Measurements from ENCODE around the gene STXBP6.

The STXBP6 gene

DNA sequence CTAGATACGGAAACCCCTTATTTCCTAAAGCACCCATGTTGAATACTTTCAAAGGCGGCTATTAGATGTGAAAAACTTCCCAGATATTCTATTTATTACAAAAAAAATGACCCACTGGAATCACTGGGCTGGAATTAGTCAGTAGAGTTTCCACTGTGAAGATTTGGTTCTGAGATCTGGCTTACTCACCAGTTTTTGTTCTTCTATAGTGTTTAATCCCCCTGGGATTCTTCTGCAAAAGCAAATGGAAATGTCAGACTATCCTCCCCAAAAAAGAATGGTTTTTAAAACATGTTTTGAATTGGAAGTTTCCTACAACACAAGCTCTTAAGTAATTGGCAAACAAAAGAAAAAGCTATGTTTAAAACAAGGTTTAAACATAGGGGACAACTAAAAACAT is 166.4 kb downstream of the STXBP6 start:
- Histone ChIP-seq H3K4me3 (replicated peaks; ENCODE audit: insufficient read depth, low read length) (no peak overlapping the region), H3K27ac (replicated peaks) (no peak overlapping the region), H3K27me3 (ENCODE audit: insufficient read depth, poor library complexity, severe bottlenecking) (peaks cover 4% of the 10 kb centered on the region)
- no peak for DNase-seq (ENCODE audit: low read depth in 1 of 2, low spot score in 1 of 2)
- TF ChIP-seq CTCF (IDR thresholded peaks at IDR 0.05; ENCODE audit: insufficient read depth, low read length), result no peak
- no peak for TF ChIP-seq POLR2AphosphoS5 (IDR thresholded peaks at IDR 0.05; ENCODE audit: low read depth)
- no peak for TF ChIP-seq SPI1 (IDR thresholded peaks at IDR 0.05; ENCODE audit: borderline replicate concordance, low read depth)
- TF ChIP-seq, protein P1, sequence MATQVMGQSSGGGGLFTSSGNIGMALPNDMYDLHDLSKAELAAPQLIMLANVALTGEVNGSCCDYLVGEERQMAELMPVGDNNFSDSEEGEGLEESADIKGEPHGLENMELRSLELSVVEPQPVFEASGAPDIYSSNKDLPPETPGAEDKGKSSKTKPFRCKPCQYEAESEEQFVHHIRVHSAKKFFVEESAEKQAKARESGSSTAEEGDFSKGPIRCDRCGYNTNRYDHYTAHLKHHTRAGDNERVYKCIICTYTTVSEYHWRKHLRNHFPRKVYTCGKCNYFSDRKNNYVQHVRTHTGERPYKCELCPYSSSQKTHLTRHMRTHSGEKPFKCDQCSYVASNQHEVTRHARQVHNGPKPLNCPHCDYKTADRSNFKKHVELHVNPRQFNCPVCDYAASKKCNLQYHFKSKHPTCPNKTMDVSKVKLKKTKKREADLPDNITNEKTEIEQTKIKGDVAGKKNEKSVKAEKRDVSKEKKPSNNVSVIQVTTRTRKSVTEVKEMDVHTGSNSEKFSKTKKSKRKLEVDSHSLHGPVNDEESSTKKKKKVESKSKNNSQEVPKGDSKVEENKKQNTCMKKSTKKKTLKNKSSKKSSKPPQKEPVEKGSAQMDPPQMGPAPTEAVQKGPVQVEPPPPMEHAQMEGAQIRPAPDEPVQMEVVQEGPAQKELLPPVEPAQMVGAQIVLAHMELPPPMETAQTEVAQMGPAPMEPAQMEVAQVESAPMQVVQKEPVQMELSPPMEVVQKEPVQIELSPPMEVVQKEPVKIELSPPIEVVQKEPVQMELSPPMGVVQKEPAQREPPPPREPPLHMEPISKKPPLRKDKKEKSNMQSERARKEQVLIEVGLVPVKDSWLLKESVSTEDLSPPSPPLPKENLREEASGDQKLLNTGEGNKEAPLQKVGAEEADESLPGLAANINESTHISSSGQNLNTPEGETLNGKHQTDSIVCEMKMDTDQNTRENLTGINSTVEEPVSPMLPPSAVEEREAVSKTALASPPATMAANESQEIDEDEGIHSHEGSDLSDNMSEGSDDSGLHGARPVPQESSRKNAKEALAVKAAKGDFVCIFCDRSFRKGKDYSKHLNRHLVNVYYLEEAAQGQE (IDR thresholded peaks at IDR 0.05; ENCODE audit: insufficient replicate concordance, low read depth), result no peak
- no peak for TF ChIP-seq GABPA (IDR thresholded peaks at IDR 0.05; ENCODE audit: low read depth)

DNA sequence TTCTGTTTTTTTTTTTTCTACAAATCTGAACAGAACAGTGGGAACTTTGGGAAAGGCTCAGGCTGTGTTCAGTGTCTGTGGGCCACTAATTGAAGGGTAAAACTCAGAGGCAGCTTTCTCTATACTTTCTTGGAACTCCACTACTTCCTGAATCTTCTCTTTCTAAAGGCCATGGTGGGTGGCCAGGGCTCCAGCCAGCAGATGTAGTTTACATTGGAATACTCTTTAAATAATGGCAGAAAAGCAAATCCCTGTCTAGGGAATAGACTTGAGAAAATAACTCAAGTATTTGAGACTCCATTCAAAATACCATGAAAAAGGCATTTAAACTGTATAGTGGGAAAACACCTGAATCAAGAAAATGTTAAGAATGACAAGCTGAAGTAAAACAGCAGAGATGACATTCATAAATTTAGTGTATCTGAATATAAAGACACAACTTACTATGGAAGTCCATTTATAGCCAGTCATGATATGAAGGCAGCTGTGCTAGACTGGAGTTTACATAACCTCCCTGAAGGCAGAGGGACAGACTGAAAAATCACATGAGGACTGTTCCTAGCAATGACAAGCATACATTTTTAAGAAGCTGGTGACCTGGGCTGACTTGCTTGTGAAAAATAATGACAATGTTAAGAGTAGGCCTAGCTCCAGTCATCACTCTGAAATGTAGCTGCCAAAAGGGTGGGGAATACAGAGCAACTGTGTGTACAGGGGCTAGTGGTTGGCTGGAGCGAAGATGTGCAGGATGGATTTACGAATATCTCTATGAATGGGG is 168.6 kb downstream of the STXBP6 start:
- TF ChIP-seq SPI1 (IDR thresholded peaks at IDR 0.05; ENCODE audit: borderline replicate concordance, low read depth) (no peak), POLR2AphosphoS5 (IDR thresholded peaks at IDR 0.05; ENCODE audit: low read depth) (no peak)
- H3K27ac ChIP-seq (replicated peaks), result no peak overlapping the region

GRCh38 chr14:24880689-24881088 is 169.3 kb downstream of the STXBP6 start:
- TF ChIP-seq, protein P1 (IDR thresholded peaks at IDR 0.05; ENCODE audit: insufficient replicate concordance, low read depth), result no peak
- TF ChIP-seq CTCF (IDR thresholded peaks at IDR 0.05; ENCODE audit: insufficient read depth, low read length), result no peak
- no peak for TF ChIP-seq POLR2AphosphoS5 (IDR thresholded peaks at IDR 0.05; ENCODE audit: low read depth)
- Histone ChIP-seq H3K27ac (replicated peaks) (no peak overlapping the region), H3K4me3 (replicated peaks; ENCODE audit: insufficient read depth, low read length) (no peak overlapping the region), H3K27me3 (ENCODE audit: insufficient read depth, poor library complexity, severe bottlenecking) (no peaks in the 10 kb centered on the region)
- DNase-seq (ENCODE audit: low read depth in 1 of 2, low spot score in 1 of 2), result no peak

More for the DNA sequence above, 168.6 kb downstream of the STXBP6 start:
- Histone ChIP-seq H3K4me3 (replicated peaks; ENCODE audit: insufficient read depth, low read length) (no peak overlapping the region), H3K27me3 (ENCODE audit: insufficient read depth, poor library complexity, severe bottlenecking) (peaks cover under 1% of the 10 kb centered on the region)
- DNase-seq (ENCODE audit: low read depth in 1 of 2, low spot score in 1 of 2), result no peak

DNA sequence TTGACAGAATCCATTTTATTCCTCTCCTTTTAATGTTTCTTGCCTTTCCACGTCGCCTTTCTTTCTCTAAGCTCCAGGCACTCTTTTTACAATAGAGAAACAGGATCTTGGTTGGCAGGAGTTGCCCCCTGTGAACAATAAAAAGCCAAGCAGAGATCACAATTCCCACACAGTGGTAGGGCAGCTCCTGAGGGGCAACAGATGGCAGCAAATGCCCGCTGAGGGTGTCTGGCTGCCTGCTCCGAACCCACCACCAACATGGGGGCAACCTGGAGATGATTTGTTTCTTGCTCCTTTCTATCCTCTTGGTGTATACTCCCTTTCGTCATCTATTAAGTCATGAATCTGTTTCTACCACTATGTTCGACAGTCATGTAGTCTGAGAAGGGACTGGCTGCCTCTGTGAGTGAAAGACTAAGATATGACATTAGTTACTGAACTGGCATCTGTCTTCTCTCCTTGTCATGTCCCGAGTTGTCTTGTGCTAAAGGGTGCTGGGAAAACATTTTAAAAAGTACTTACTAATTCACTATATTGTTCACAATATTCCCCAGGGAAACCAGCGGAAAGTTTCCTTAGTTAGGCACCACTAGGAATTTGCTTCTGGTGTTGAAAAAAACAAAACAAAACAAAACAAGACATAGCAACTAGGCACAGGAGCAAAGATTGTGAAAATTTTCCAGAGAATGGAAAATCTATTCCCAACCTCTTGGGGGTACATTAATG is 170.1 kb downstream of the STXBP6 start:
- no peaks in the 10 kb centered on the region for H3K27me3 ChIP-seq (ENCODE audit: insufficient read depth, poor library complexity, severe bottlenecking)
- TF ChIP-seq GABPA (IDR thresholded peaks at IDR 0.05; ENCODE audit: low read depth), result no peak
- TF ChIP-seq, protein P1 (IDR thresholded peaks at IDR 0.05; ENCODE audit: insufficient replicate concordance, low read depth), result no peak
- TF ChIP-seq CTCF (IDR thresholded peaks at IDR 0.05; ENCODE audit: insufficient read depth, low read length), result no peak
- TF ChIP-seq SPI1 (IDR thresholded peaks at IDR 0.05; ENCODE audit: borderline replicate concordance, low read depth), result no peak
- no peak for TF ChIP-seq POLR2AphosphoS5 (IDR thresholded peaks at IDR 0.05; ENCODE audit: low read depth)
- H3K4me3 ChIP-seq (replicated peaks; ENCODE audit: insufficient read depth, low read length), result no peak overlapping the region
- H3K27ac ChIP-seq (replicated peaks), result no peak overlapping the region
- no peak for DNase-seq (ENCODE audit: low read depth in 1 of 2, low spot score in 1 of 2)
